GM21576 (cell line): ENCODE measurements around the gene APIP.

ENCODE experiments used
- ATAC-seq: cut with Tn5 transposase; IDR thresholded peaks from one replicate; pipeline ENCODE4 v1.9.1; 2021; ENCODE audit warnings: mild to moderate bottlenecking, moderate library complexity; ENCODE audit not compliant: unreplicated experiment

Gene APIP, protein sequence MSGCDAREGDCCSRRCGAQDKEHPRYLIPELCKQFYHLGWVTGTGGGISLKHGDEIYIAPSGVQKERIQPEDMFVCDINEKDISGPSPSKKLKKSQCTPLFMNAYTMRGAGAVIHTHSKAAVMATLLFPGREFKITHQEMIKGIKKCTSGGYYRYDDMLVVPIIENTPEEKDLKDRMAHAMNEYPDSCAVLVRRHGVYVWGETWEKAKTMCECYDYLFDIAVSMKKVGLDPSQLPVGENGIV

DNA sequence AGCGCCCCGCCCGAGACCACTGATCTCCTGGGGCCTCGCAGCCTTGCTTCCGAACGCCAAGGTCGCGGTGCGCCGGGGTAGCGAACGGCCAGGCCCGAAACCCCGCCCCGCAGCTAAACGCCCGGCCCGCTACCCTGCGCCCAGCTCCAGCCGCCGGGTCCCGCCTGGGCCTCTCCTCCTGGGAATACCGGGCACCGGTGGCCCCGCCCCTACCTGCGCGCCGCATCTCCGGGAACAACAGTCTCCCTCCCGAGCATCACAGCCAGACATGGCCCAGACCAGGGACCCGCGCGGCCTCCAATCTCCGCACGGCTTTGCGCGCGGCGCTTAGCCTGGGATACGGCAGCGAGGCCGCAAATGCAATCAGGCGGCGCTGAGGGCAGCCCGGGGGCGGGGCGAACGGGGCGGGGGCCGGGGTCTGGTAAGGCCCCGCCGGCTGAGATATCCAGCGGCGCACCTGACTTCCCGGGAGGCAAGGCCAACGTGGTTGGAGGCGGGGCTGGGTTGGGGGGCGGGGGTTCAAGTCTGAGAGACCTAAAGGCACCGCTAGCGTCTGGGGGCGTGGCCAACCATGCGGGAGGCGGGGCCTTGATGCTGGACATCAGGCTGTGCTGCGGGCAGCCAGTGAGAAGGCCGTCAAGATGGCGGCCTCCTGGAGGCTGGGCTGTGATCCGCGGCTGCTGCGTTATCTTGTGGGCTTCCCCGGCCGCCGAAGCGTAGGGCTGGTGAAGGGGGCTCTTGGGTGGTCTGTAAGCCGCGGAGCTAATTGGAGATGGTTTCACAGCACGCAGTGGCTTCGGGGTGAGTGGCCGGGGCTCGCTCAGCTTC is at the start of gene APIP, which contains the start of gene PDHX:
Gene APIP (minus strand): TSS at position 365 of the 828 bp plus-strand sequence. CDS start 95 bp downstream, at position 270.
Gene PDHX (plus strand): TSS at position 604 of the 828 bp plus-strand sequence. CDS start 38 bp downstream, at position 642.
- peak; percentile 93 for ATAC-seq

DNA sequence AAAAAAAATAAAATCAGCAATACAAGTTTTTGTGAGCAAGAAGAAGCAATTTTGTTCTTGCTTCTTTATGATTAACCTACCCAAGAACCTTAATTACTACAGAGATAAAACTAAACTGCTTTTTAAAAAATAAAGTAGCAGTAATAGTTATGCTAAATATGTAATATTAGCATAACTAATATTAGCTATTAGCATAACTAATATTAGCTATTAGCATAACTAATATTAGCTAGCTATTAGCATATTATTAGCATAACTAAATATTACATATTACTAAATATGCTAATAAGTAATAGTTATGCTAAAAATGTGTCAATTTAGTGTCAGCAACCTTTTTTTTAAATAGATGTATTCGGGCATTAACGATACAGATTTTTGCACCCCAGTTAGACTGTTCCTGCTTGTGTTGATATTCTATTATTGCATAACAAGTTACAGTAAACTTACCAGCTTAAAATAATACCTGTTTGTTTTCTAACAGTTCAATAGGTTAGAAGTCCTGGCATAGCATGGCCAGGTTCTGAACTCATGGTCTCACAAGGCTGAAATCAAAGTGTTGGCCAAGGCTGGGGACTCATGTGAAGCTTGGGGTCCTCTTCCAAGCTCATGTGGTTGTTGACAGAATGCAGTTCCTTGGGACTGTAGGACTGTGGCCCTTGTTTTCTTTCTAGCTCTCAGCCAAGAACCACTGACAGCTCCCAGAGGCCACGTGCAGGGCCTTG is 48.6 kb upstream of the APIP start:
- ATAC-seq: no peak

DNA sequence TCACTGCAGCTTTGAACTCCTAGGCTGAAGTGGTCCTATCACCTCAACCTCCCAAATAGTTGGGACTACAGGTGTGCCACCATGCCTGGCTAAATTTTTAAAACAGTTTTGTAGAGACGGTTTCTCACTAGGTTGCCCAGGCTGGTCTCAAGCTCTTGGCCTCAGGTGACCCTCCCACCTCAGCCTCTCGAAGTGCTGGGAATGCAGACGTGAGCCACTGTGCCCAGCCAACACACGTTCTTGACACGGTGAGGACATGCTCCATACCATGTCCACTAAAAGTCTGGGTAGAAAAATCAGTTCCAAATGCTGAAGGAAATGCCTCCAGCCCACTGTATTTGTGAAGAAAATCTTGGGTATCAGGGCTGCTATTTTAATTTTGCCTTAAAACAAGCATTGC is 47.2 kb upstream of the APIP start:
- no peak for ATAC-seq

DNA sequence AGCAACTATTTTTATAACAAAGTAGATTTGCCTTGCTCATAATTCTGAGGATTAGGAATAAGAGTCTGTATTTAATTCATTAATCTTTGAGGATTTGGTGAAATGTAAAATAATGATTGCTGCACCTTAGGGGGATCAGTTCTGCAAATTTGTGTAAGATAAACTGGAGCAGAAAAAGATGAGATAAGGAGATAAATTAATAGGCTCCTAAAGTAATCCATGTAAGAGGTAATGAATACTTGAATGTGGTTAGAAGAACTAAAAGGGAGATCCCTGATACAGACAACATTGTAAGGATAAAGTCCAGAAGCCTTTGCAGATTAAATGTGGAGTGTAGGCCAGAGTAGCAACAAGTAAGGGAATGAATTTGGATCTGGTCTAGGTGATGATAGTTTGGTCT is 45.9 kb upstream of the APIP start:
- ATAC-seq: no peak

DNA sequence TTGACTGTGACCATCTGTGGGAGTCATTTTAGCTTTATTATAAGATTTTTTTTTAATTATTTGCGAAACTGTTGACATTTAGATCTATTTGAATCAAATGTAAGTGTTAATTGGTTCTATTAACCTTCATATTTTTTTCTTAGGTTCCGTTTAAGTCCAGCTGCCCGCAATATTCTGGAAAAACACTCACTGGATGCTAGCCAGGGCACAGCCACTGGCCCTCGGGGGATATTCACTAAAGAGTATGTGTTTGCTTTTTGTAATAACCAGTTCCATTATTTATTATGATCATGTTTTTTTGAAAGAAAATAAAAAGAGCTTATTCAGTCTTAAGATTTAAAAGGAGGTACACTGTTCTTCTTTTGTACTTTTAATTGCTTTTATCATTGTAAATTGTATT is 44.1 kb upstream of the APIP start:
- no peak for ATAC-seq

DNA sequence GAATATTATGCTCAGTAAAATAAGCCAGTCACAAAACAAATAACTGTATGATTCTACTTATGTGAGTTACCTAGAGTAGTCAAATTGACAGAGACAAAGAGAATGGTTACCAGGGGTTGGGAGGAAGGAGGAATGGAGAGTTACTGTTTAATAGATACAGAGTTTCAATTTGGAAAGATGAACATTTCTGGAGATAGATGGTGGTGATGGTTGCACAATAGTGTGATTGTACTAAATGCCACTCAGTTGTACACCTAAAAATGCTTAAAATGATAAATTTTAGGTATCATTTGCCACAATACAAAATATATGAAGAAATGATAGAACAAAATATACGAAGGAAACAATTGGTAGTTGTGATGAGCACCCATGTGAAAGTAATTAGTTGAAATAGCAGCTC is 43.6 kb upstream of the APIP start:
- ATAC-seq: no peak

DNA sequence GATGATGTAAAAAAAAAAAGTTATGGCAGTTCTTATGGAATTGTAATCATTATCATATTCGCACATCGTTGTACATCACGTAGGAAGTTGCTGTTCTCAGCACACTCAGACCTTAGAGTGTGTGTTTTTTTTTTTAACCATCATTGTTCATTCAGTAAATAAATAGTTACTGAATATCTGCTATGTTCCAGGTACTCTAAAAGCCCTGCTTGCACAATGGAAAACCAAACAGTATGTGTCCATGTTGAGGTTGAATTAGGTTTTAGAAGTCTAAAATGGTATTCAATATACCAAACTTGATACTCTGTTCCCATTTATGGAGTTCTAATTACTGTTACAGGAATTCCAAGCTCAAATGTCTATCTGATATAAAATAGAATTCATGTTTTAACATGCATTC is 41.4 kb upstream of the APIP start:
- no peak for ATAC-seq

DNA sequence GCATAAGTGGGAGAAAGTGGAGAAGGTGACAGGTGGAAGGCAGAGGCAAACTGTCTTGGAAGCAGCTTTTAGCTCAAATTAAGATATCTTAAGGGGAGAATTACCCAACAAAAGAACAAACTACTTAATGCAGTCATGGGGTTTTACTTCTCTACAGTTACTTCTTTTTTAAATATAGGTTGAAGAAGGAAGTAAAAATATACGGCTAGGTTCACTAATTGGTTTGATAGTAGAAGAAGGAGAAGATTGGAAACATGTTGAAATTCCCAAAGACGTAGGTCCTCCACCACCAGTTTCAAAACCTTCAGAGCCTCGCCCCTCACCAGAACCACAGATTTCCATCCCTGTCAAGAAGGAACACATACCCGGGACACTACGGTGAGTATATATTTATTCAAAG is 41.0 kb upstream of the APIP start:
- ATAC-seq: no peak

DNA sequence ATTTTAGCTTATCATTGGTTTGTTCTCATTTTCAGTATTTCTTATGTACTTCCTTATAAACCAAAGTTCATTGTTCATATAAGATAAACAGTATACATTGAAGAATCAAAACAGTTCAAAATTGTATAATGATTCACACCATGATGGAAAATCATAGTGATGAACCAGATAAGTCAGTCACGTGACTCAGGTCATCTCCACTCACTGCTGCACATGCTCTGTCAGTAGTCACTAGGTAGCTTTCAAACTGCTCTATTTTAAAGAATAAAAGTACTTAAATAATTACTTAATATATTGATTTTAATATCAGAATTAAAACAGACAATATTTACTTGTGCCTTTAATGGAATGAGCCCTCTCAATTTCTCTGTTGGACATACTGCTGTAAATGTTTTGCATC is 37.8 kb upstream of the APIP start:
- ATAC-seq: no peak

DNA sequence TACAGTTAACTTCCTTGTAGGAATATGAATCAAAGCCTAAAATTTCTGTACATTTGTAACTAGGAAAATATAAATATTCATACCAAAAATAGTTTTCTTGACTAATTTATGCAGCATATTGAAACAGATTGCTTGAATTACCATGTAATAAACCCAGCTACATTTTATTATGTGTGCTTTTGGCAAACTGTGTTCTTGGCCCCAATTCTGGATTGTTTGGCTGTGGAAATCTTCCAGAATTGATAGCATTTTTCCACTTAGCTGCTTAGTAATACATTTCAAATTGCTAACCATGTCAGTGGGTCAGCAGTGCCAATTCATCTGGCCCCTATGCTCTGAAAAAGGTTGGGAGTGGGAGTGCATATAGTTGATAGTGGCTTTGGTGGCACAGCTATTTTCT is 32.5 kb upstream of the APIP start:
- ATAC-seq: no peak

DNA sequence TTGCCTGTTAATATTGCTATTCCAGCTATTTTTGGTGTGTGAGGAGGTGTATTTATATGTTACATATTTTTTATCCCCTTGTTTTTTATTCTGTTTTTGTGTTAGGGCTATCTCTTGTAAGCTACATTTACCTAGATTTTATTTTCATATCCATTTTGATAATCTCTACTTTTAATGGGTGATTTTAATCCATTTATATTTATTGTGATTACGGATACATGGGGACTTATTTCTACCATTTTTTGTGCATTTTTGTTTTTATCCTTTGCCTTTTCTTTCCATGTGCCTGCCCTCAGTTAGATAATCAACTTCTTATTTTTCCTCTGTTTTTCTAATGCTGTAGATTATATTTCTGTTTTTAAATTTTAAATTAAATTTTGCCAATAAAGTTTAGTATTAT is 28.5 kb upstream of the APIP start:
- ATAC-seq: no peak

DNA sequence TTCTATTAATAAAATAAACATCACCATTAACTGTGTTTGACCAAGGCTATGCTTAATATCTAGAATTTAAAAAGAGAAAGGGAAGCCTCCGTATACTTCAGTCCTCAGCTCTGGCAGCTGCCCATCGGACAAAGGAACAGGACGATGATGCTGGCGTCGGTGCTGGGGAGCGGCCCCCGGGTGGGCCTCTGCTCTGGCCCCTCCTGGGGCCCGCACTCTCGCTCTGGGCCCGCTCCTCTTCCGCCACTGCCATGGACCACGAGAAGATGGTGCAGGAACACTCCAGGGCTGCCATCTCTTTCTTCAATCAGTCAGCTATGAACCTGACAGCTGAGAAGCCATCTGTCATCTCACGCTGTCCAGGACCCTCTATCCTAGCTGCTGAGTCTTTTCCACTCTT is 25.5 kb upstream of the APIP start:
- ATAC-seq: no peak

DNA sequence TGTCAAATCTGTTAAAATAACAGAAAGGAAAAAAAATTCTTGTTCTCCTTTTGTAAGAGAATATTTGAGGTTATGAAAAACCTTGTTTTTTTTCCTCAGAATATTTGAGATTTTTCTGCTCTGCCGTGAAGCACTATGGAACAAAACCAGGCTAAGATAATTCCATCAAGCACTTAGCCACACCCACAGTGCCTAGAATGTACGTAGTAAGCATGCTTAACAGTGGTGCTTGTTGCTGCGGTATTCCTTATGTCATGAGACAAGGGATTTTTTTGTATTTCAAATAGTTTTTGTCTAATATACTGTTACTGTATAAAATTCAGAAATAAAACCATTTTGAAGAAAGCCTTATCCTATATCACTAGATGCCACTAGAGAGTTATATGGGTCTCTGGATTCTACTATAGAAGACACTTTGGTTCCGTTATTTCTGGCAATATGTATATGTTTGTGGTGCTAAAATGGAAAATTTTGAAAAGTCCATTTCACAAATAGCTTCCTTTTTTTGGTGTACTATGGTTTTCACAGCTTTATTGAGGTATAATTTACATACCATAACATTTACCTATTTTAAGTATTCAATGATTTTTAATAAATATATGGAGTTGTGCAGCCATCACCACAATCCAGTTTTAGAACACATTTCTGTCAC is 24.0 kb upstream of the APIP start:
- no peak for ATAC-seq

DNA sequence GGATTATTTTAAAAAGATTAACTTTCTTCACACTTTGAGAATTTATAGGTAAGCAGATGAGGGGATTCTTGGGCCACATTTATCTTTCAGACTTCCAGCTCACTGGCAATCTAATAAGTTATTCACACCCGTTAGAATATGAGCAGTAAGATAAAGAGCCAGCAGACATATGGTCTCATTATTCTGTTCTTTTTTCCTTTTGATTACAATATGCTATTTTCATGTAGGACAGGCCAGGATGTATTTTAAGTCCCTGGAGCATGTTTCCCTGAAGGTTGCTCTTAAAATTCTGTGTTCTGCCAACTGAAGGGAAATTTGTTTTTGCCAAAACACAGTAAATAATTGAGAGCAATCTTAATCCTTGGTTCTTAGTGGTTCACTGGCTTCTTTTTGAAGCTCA is 22.4 kb upstream of the APIP start:
- no peak for ATAC-seq

DNA sequence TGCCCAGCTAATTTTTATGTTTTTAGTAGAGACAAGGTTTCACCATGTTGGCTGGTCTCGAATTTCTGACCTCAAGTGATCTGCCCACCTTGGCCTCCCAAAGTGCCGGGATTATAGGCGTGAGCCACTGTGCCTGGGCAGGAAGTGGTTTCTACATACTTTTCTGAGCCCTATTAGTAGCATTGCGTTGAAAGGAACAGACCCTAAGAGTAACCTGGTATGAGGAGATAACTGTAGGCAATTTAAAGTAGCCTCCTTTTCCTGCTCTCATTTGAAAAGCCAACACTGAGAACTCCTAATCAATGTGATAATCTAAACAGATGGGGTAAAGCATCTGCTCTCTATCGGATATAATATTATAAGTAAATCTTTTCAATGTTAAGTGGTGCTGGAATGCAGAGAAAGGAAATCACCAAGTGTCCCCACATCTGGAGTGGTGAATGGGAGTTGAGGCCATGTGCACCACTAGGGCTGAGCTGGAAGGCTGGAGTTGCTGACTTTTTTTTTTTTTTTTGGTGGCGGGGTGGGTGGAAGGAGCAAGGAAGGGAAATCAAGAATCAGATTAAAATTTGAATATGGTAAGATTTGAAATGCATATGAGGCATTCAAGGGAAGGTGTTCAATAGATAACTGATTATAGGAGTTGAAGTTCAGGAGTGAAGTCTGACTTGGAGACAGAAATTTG is 20.9 kb upstream of the APIP start:
- no peak for ATAC-seq

DNA sequence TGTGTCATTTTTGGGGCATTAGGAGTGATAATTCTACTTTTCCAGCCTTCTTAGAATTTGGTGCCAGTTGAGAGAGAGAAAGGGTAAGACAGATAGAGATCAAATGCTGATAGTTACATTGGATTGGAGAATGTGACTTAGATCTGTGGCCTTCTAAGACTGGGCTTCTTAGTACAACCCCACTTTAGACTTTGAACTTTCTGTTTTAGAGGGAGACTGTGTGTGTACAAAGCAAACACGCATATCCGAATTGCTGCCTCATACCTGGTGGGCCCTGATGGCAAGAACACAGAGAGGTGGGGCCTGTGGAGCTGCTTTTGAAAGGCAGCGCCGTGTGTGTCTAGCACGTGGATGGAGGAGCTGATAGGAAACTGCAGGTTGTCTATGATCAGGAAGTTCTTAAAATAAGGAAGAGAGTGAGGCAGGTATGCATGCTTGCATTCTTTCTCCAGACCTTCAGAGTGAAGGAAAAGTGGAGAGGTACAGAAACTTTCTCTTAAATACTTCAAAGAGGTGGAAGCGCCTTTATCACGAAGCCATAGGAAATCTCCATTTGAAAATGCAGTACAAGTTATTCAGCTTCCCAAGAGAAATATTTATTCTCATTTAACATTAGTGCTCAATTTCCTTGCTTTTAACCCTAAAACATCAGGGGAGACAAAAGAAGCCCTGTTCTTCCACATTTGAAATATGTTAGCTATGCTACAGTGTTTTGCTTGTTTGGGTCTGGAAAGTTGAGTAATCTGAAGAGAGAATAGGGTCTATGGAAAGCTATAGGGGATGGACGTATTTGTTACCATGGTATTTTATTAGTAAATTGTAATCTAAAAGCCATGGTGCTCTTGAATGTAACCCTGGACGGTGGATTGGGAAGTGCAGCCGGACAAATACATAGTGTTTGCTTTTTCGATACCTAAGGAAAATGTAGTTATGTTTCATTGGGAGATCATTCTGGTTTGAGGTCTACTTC is 13.9 kb upstream of the APIP start:
- ATAC-seq: no peak

DNA sequence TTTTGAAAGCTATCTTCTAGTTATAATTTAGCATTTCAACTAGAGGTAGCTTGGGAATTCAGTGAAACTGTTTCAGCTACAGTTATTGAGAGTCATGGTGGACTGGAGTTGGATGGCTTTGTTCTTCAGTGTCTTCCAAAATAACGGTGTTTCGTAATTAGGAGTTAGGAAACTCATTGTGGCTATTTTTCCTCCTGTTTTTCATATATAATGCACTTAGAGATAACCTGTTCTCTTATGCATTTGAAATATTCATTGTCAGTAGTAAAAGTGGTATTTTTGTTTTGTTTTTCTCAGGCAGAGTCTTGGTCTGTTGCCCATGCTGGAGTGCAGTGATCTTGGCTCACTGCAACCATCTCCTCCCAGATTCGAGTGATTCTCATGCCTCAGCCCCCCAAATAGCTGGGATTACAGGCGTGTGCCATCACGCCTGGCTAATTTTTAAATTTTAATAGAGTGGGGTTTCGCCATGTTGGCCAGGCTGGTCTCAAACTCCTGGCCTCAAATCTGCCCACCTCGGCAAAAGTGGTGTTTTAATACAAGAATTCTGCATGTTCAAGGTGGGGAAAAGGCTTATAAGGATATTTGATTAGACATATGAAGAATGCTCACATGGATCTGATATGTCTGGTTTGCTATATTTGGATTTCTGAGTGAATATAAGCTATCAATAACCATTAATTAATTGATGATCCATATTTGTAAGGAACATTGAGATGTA is 12.9 kb upstream of the APIP start:
- ATAC-seq: no peak

DNA sequence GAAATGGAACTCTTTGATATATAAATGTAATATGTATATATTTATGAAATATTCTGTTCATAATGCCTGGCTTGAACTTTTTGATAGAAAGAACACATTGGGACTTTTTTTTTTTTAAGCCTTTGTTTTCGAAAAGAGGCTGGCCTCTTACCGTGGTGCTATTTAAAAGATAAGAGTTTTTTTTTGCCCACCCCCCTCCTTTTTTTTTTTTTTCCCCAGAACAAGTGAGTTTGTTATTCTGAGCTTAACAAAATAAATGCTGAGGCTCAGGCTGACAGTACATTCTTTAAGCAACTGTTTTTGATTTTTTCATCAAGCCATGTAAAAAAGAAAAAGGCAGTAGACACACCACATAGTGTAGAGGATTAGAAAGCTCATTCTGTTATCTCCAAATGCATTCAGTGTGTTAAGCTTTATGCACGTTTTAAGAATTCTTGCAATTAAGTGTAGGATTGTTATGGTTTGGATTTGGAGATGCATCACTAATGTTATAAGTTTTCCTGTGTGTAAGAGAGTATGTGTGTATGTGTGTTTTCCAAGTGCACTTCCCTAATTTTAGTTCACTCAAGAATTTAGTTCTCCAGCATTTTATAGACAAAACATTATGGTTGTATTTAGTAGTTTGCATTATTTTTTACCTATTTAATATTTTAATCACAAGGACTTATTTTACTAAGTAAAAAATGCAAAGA is 12.2 kb upstream of the APIP start:
- no peak for ATAC-seq

DNA sequence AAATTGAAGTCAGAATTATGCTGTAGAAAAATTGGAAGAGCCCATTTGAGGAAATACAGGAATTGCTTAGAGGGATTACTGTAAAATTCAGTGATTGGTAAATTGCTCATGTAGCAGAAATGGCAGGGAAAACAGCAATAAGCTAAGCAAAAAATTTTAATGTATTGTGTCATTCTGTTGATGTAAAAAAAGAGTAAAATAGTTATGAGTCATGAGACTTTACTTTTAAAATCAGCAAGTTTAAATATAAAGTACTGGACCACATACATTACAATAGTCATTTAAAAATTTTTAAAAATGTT is 10.6 kb upstream of the APIP start:
- no peak for ATAC-seq
